KOPT-K1 (cell line): ENCODE data around the gene PPM1D.

ENCODE experiments used
- H3K27ac ChIP-seq: fragments of 200-600 bp; sonication (generic); 2 replicates; pipeline ENCODE4 v1.5.1; 2016; ENCODE audit warnings: antibody characterized with exemption, mild to moderate bottlenecking, low read depth, low read length; ENCODE audit not compliant: poor library complexity, severe bottlenecking
- H3K36me3 ChIP-seq: fragments of 200-600 bp; sonication (generic); 2 replicates; pipeline ENCODE4 v1.5.1; 2017; ENCODE audit warnings: antibody characterized with exemption, mild to moderate bottlenecking, low read length, moderate library complexity; ENCODE audit not compliant: insufficient read depth
- H3K9me3 ChIP-seq: fragments of 200-600 bp; sonication (generic); 2 replicates; pipeline ENCODE4 v1.5.1; 2017; ENCODE audit warnings: antibody characterized with exemption, low read length, mild to moderate bottlenecking; ENCODE audit not compliant: insufficient read depth, poor library complexity, severe bottlenecking

The PPM1D gene

GRCh38 chr17:60627124-60627523 is 27.1 kb downstream of the PPM1D start:
- Histone ChIP-seq H3K36me3 (peaks cover 72% of the 10 kb centered on the region), H3K9me3 (no peaks in the 10 kb centered on the region), H3K27ac (no peak overlapping the region)

GRCh38 chr17:60628252-60628889 is 28.4 kb downstream of the PPM1D start:
- no peaks in the 10 kb centered on the region for H3K9me3 ChIP-seq
- H3K36me3 ChIP-seq, result peaks cover 79% of the 10 kb centered on the region
- H3K27ac ChIP-seq, result no peak overlapping the region

- no peak overlapping the region for H3K27ac ChIP-seq
- peaks cover 79% of the 10 kb centered on the region for H3K36me3 ChIP-seq
- H3K9me3 ChIP-seq, result no peaks in the 10 kb centered on the region
These were observed 29.1 kb downstream of the PPM1D start for GRCh38 chr17:60629120-60629519.

DNA sequence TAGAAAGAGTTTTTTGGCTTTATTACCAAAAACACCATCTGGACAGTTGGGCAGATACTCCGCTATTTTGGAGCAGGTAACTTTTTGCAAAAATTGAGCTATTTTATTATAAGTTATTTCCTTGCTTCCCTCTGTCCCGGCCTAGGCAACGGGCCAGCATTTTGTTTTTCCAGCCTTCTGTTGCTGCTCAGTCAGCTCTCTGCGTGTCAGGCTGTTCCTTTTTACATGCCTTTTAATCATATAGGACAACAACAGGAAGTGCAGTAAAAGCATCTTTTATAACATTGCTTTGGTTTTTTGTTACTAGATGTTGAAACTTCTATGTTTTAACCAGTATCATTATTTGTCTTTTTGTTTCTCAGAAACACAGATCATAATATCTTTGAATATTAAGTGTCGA is 30.4 kb downstream of the PPM1D start:
- Histone ChIP-seq H3K27ac (no peak overlapping the region), H3K36me3 (peaks cover 79% of the 10 kb centered on the region), H3K9me3 (no peaks in the 10 kb centered on the region)

DNA sequence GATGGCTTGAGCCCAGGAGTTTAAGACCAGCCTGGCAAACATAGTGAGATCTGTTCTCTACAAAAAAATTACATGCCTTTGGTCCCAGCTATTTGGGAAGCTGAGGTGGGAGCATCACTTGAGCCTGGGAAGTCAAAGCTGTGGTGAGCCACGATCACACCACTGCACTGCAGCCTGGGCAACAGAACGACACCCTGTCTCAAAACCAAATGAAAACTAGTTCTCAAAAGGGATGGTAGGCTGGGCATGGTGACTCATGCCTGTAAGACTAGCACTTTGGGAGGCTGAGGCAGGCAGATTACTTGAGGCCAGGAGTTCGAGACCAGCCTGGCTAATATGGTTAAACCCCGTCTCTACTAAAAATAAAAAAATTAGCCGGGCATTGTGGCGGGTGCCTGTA is 31.1 kb downstream of the PPM1D start:
- H3K27ac ChIP-seq, result no peak overlapping the region
- no peaks in the 10 kb centered on the region for H3K9me3 ChIP-seq
- peaks cover 79% of the 10 kb centered on the region for H3K36me3 ChIP-seq

DNA sequence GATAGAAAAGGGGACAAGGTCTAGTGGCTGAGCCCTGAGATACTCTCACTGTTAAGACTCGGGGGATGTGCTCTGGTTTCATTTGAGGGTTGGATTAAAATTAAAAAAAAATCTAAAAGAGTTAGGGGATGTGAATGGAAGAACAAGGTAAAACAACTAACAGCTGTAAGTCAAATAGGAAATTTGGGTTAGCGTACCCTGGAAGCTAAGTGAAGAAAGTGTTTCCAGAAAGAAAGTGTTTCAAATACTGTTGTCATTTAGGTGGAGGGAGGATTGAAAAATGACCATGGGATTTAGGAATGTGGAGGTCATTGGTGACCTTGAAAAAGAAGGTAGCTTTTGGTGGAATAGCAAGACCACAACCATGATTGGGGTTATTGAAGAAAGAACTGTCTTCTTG is 37.7 kb downstream of the PPM1D start:
- Histone ChIP-seq H3K36me3 (peaks cover 85% of the 10 kb centered on the region), H3K27ac (no peak overlapping the region), H3K9me3 (no peaks in the 10 kb centered on the region)

- Histone ChIP-seq H3K36me3 (peaks cover 85% of the 10 kb centered on the region), H3K27ac (no peak overlapping the region), H3K9me3 (no peaks in the 10 kb centered on the region)
These were observed 39.0 kb downstream of the PPM1D start for GRCh38 chr17:60639019-60639330.

DNA sequence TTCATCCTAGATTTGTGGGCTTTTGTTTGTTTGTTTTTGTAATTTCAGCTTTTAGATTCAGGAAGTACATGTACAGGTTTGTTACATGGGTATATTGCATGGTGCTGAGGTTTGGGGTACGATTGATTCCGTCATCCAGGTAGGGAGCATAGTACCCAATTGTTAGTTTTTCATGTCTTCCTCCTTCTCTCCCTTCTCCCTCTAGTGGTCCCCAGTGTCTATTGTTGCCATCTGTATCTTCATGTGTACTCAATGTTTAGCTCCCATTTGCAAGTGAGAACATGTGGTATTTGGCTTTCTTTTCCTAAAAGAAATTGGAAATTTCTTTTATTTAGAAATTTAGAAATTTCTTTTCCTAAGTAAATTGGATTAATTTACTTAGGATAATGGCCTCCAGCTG is 40.5 kb downstream of the PPM1D start:
- no peak overlapping the region for H3K27ac ChIP-seq
- peaks cover 81% of the 10 kb centered on the region for H3K36me3 ChIP-seq
- no peaks in the 10 kb centered on the region for H3K9me3 ChIP-seq

DNA sequence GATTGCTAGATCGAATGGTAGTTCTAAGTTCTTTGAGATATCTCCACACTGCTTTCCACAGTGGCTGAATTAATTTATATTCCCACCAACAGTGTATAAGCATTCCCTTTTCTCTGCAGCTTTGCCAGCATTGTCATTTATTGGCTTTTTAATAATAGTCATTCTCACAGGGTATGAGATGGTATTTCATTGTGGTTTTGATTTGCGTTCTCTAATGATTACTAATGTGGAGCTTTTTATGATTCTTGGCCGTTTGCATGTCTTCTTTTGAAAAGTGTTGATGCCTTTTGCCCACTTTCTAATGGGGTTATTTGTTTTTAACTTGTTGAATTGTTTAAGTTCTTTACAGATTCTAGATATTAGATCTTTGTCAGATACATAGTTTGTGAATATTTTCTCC is 41.1 kb downstream of the PPM1D start:
- Histone ChIP-seq H3K27ac (no peak overlapping the region), H3K36me3 (peaks cover 74% of the 10 kb centered on the region), H3K9me3 (no peaks in the 10 kb centered on the region)

DNA sequence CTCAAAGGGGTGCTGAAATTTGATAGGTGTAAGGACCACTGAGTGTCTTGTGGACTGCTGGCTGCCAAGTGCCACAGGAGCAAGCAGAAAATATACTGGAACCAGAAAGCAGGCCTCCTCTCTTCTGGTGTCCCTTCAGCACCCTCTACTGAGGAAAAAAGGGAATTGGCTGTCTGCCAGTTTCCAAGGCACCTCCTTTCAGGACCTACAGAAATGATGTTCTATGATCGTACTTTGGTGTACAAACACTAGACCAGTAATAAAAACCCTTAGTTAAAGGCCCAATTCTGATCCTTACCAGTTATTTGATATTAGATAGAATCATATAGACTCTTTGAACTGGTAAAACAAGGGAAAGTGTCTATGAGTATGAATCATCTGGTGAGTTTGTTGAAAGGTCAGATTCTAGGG is 41.8 kb downstream of the PPM1D start:
- peaks cover 67% of the 10 kb centered on the region for H3K36me3 ChIP-seq

GRCh38 chr17:60645918-60646523 is 46.0 kb downstream of the PPM1D start:
- Histone ChIP-seq H3K9me3 (no peaks in the 10 kb centered on the region), H3K27ac (no peak overlapping the region), H3K36me3 (peaks cover 65% of the 10 kb centered on the region)

More for the DNA sequence above, 41.8 kb downstream of the PPM1D start:
- Histone ChIP-seq H3K9me3 (no peaks in the 10 kb centered on the region), H3K27ac (no peak overlapping the region)

DNA sequence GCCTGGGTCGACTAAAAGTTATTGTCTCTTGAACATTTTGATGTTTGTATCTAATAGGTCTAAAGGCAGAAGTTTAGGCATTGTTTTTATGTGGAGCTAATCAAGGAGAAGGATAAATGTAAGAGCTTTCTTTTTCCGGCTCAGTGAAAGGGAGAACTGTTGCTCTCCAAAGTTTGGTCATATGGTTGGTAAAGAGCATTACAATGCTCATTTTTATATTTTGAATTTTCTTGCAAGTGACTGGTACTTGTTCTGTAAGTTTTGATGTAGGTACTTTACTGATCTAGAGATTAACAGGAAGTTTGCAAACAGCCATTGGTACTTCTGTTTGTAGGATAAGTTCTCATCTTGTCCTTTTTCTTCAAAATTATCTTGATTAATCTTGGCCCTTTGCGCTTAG is 46.7 kb downstream of the PPM1D start:
- peaks cover 65% of the 10 kb centered on the region for H3K36me3 ChIP-seq
- no peak overlapping the region for H3K27ac ChIP-seq
- no peaks in the 10 kb centered on the region for H3K9me3 ChIP-seq

DNA sequence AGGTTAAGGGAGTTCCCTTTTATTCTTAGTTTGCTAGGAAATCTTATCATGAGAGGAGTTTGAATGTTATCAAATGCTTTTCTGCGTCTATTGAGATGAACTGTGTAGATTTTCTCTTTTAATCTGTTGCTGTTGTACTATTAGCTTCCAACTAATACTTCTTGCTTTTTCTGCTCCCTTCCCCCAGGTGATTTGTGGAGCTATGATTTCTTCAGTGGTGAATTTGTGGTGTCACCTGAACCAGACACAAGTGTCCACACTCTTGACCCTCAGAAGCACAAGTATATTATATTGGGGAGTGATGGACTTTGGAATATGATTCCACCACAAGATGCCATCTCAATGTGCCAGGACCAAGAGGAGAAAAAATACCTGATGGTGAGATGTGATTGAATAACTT is 47.7 kb downstream of the PPM1D start:
- Histone ChIP-seq H3K36me3 (peaks cover 69% of the 10 kb centered on the region), H3K27ac (no peak overlapping the region)

GRCh38 chr17:60652454-60653247 is 52.7 kb downstream of the PPM1D start:
- no peak overlapping the region for H3K27ac ChIP-seq
- H3K9me3 ChIP-seq, result no peaks in the 10 kb centered on the region
- peaks cover 66% of the 10 kb centered on the region for H3K36me3 ChIP-seq

More for the DNA sequence above, 47.7 kb downstream of the PPM1D start:
- H3K9me3 ChIP-seq, result no peaks in the 10 kb centered on the region

GRCh38 chr17:60653569-60653968 is 53.6 kb downstream of the PPM1D start:
- Histone ChIP-seq H3K36me3 (peaks cover 66% of the 10 kb centered on the region), H3K27ac (no peak overlapping the region), H3K9me3 (no peaks in the 10 kb centered on the region)

- Histone ChIP-seq H3K9me3 (no peaks in the 10 kb centered on the region), H3K36me3 (peaks cover 64% of the 10 kb centered on the region), H3K27ac (no peak overlapping the region)
These were observed 56.5 kb downstream of the PPM1D start for GRCh38 chr17:60656499-60656898.
